Measurements from ENCODE around the gene KIAA1755.

The KIAA1755 gene

GRCh38 chr20:38222231-38222922 lies 38.2 kb downstream of the KIAA1755 start:
- peak; percentile 99 for TF ChIP-seq CTCF (IDR thresholded peaks at IDR 0.05; ENCODE audit: low read depth, low read length, missing control alignments)
- H3K4me3 ChIP-seq (ENCODE audit: low read depth, low read length), result no peak overlapping the region
- no peak for DNase-seq (ENCODE audit: low read depth)
- in situ Hi-C loops (cut with HindIII; ENCODE audit: low sequenced_read_pairs), result loop anchor here (5.0 kb wide), 1 partner anchor 100 kb away; no protein-coding TSS in a partner anchor

- TF ChIP-seq CTCF (IDR thresholded peaks at IDR 0.05; ENCODE audit: low read depth, low read length, missing control alignments), result peak; percentile 94
These were observed 39.4 kb downstream of the KIAA1755 start for GRCh38 chr20:38221119-38221589.

GRCh38 chr20:38220587-38221118 lies 39.9 kb downstream of the KIAA1755 start:
- in situ Hi-C loops (cut with HindIII; ENCODE audit: low sequenced_read_pairs), result loop anchor here (5.0 kb wide), 1 partner anchor 102 kb away; no protein-coding TSS in a partner anchor
- TF ChIP-seq CTCF (IDR thresholded peaks at IDR 0.05; ENCODE audit: low read depth, low read length, missing control alignments), result no peak
- no peak overlapping the region for H3K4me3 ChIP-seq (ENCODE audit: low read depth, low read length)
- DNase-seq (ENCODE audit: low read depth), result no peak

More at GRCh38 chr20:38221119-38221589, 39.4 kb downstream of the KIAA1755 start:
- DNase-seq (ENCODE audit: low read depth), result no peak
- H3K4me3 ChIP-seq (ENCODE audit: low read depth, low read length), result no peak overlapping the region
- in situ Hi-C loops (cut with HindIII; ENCODE audit: low sequenced_read_pairs), result loop anchor here (5.0 kb wide), 1 partner anchor 101 kb away; no protein-coding TSS in a partner anchor

GRCh38 chr20:38219006-38219950 lies 41.3 kb downstream of the KIAA1755 start:
- in situ Hi-C loops (cut with HindIII; ENCODE audit: low sequenced_read_pairs), result no loop called here
- no peak for TF ChIP-seq CTCF (IDR thresholded peaks at IDR 0.05; ENCODE audit: low read depth, low read length, missing control alignments)
- no peak for DNase-seq (ENCODE audit: low read depth)
- no peak overlapping the region for H3K4me3 ChIP-seq (ENCODE audit: low read depth, low read length)

GRCh38 chr20:38218566-38218885 lies 42.0 kb downstream of the KIAA1755 start:
- DNase-seq (ENCODE audit: low read depth), result no peak
- in situ Hi-C loops (cut with HindIII; ENCODE audit: low sequenced_read_pairs), result no loop called here
- no peak overlapping the region for H3K4me3 ChIP-seq (ENCODE audit: low read depth, low read length)
- TF ChIP-seq CTCF (IDR thresholded peaks at IDR 0.05; ENCODE audit: low read depth, low read length, missing control alignments), result no peak

Data from astrocyte of the cerebellum (primary cell).